ENCODE data around the gene FBXL19.

Gene FBXL19

GRCh38 chr16:30963925-30964511 is 40.6 kb downstream of the FBXL19 start:
- no peak for DNase-seq (ENCODE audit: low read depth in 2 of 3, low spot score in 1 of 3)

DNA sequence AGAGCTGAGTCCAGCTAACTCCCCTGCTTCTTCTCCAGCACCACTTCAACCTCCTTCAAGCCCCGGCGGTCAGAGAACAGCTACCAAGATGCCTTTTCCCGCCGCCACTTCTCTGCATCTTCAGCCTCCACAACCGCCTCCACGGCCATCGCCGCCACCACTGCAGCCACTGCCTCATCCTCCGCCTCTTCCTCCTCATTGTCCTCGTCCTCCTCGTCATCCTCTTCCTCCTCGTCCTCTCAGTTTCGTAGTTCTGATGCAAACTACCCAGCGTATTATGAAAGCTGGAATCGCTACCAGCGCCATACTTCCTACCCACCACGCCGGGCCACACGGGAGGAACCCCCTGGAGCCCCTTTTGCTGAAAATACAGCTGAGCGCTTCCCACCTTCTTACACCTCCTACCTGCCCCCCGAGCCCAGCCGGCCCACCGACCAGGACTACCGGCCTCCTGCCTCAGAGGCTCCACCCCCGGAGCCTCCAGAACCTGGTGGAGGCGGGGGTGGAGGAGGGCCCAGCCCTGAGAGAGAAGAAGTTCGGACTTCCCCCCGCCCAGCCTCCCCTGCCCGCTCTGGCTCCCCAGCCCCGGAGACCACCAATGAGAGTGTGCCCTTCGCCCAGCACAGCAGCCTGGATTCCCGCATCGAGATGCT is 41.3 kb downstream of the FBXL19 start:
- DNase-seq (ENCODE audit: low read depth in 2 of 3, low spot score in 1 of 3), result no peak

DNA sequence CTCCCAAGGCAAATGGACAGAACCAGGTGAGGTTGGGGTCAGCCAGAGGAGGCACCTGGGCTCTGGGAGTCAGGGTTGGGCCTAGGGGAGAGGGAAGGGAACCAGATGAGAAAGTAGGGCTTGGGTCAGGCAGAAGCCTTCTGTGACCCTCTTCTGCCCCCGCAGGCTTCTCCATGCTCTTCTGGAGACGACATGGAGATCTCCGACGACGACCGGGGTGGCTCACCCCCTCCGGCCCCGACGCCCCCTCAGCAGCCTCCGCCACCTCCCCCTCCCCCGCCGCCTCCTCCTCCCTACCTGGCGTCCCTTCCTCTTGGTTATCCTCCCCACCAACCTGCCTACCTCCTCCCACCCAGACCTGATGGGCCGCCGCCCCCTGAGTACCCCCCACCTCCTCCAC is 42.1 kb downstream of the FBXL19 start:
- no peak for DNase-seq (ENCODE audit: low read depth in 2 of 3, low spot score in 1 of 3)

DNA sequence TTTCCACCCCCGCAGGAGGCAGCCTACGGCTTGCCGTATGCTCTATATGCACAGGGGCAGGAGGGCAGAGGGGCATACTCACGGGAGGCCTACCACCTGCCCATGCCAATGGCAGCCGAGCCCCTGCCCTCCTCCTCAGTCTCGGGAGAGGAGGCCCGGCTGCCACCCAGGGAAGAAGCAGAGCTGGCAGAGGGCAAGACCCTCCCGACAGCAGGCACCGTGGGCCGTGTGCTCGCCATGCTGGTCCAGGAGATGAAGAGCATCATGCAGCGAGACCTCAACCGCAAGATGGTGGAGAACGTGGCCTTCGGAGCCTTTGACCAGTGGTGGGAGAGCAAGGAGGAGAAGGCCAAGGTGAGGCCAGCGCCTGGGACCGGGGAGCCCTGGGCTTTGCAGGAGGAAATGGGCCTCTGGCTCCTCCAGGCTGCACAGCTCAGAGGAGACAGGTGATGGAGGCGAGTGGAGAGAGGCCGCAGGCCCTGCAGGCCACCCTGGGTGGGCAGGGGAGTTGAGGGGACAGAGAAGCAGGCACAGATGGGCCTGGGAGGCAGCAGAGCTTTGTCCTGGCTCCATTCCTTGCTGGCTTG is 42.8 kb downstream of the FBXL19 start:
- DNase-seq (ENCODE audit: low read depth in 2 of 3, low spot score in 1 of 3), result no peak

DNA sequence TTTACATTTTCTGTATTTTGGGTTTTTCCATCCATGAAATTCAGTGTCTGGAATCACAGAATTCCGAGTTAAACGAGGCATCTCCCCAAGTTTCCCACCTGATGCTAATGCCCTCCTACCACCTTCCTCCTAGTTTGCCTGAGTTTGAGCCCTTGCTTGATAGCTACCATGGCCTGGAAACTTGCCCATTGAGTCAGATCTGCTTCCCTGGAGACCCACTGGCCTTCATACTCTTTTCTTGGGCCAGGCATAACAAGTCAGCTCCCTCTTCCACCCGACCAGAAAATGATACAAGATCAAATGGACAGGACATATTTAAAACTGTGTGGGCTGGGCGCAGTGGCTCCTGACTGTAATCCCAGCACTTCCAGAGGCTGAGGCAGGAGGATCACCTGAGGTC is 44.4 kb downstream of the FBXL19 start:
- no peak for DNase-seq (ENCODE audit: low read depth in 2 of 3, low spot score in 1 of 3)

GRCh38 chr16:30969246-30969842 is 46.0 kb downstream of the FBXL19 start:
- DNase-seq (ENCODE audit: low read depth in 2 of 3, low spot score in 1 of 3), result no peak

DNA sequence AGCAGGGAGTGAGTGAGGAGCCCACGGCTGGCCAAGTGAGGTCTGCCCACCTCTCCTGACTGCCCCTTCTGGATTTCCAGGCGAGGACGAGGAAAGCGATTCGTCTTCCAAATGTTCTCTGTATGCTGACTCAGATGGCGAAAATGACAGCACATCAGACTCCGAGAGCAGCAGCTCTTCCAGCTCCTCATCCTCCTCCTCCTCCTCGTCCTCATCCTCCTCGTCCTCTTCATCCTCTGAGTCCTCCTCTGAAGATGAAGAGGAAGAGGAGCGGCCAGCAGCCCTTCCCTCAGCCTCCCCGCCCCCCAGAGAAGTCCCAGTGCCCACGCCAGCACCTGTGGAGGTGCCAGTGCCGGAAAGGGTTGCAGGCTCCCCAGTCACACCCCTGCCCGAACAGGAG is 47.9 kb downstream of the FBXL19 start:
- DNase-seq (ENCODE audit: low read depth in 2 of 3, low spot score in 1 of 3), result no peak

GRCh38 chr16:30972872-30973271 is 49.5 kb downstream of the FBXL19 start:
- no peak for DNase-seq (ENCODE audit: low read depth in 2 of 3, low spot score in 1 of 3)

- no peak for DNase-seq (ENCODE audit: low read depth in 2 of 3, low spot score in 1 of 3)
These were observed 51.0 kb downstream of the FBXL19 start for GRCh38 chr16:30974348-30974747.

DNA sequence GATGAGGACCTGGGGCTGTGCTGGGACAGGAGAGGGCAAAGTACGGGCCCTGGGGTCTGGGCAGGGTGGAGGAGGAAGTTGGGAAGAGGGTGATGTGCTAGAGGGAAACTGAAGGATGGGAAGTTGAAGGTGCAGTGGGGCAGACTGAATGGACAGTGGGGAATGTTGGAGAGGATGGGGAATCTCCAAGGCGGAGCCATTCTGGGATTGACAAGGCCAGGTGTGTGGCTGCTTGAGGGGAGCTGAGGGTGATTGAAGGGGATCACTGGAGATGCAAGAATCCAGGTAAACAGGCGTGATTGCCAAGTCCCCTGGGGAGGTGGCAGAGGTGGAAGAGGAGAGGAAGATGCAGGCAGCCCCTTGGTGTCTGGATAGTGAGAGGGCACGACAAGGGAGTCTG is 53.1 kb downstream of the FBXL19 start:
- no peak for DNase-seq (ENCODE audit: low read depth in 2 of 3, low spot score in 1 of 3)

DNA sequence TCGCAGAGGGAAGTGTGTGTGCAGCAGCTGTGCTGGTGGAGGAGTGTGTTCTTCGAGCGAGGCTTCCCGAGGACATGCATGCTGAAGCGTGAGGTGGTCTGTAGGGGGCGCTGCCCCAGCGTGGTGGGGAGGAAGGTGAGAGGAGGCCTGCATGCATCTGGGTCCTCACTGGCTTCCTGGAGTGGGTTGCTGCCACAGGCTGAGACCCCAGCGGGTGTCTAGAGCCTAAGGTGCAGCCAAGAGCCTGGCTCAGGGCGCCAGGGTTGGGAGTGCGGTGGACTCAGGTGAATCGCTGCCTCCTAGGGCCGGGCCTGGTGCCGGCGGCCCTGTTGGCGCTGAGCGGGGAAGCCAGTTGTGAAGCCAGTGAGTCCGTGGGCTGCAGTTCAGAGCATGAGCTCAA is 54.1 kb downstream of the FBXL19 start:
- DNase-seq (ENCODE audit: low read depth in 2 of 3, low spot score in 1 of 3), result no peak

GRCh38 chr16:30979170-30980022 is 56.0 kb downstream of the FBXL19 start:
- no peak for DNase-seq (ENCODE audit: low read depth in 2 of 3, low spot score in 1 of 3)

DNA sequence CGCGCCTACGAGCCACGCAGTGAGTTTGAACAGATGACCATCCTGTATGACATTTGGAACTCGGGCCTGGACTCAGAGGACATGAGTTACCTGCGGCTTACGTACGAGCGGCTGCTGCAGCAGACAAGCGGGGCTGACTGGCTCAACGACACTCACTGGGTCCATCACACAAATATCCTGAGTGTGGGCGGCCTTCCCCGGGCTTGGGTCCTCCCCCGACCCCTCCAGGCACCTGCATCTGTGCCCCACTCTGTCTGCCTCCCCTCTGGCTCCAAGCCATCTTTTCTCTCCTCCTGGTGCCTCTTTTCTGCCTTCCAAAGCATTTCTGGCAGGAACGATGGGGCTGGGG is 56.6 kb downstream of the FBXL19 start:
- no peak for DNase-seq (ENCODE audit: low read depth in 2 of 3, low spot score in 1 of 3)

DNA sequence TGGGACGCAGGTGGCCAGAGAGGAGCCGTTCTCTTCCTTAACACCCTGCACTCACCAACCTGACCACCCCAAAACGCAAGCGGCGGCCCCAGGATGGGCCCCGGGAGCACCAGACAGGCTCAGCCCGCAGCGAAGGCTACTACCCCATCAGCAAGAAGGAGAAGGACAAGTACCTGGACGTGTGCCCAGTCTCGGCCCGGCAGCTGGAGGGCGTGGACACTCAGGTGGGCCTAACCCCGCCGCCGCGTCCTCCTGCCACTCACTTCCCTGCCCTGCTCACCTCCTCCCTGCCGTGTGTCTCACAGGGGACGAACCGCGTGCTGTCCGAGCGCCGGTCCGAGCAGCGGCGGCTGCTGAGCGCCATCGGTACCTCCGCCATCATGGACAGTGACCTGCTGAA is 57.1 kb downstream of the FBXL19 start:
- DNase-seq (ENCODE audit: low read depth in 2 of 3, low spot score in 1 of 3), result no peak

GRCh38 chr16:30980959-30981358 is 57.6 kb downstream of the FBXL19 start:
- no peak for DNase-seq (ENCODE audit: low read depth in 2 of 3, low spot score in 1 of 3)

GRCh38 chr16:30982548-30983288 is 59.3 kb downstream of the FBXL19 start:
- no peak for DNase-seq (ENCODE audit: low read depth in 2 of 3, low spot score in 1 of 3)

DNA sequence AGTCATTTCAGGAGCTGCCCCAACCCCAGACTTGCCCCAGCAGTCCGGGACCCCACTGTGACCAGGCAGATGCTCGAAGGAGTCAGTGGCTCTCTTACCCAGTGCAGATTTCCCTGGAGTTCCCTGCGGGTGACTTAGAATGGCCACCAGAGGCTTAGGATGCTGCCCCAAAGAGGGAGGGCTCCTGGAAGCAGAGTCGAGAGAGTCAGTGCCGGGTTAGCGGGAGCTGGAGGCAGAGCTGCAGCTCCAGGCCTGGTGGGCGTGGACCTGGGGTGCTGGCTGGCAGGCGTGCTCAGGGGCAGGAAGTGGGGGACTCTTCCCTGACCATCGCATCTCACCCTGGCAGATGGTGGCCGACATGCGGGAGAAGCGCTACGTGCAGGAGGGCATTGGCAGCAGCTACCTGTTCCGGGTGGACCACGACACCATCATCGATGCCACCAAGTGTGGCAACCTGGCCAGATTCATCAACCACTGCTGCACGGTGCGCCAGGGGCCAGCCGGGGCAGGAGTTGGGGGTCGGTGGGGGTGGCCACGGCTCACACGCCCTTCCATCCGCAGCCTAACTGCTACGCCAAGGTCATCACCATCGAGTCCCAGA is 60.0 kb downstream of the FBXL19 start:
- no peak for DNase-seq (ENCODE audit: low read depth in 2 of 3, low spot score in 1 of 3)

GRCh38 chr16:30983898-30984610 is 60.7 kb downstream of the FBXL19 start:
- no peak for DNase-seq (ENCODE audit: low read depth in 2 of 3, low spot score in 1 of 3)

DNA sequence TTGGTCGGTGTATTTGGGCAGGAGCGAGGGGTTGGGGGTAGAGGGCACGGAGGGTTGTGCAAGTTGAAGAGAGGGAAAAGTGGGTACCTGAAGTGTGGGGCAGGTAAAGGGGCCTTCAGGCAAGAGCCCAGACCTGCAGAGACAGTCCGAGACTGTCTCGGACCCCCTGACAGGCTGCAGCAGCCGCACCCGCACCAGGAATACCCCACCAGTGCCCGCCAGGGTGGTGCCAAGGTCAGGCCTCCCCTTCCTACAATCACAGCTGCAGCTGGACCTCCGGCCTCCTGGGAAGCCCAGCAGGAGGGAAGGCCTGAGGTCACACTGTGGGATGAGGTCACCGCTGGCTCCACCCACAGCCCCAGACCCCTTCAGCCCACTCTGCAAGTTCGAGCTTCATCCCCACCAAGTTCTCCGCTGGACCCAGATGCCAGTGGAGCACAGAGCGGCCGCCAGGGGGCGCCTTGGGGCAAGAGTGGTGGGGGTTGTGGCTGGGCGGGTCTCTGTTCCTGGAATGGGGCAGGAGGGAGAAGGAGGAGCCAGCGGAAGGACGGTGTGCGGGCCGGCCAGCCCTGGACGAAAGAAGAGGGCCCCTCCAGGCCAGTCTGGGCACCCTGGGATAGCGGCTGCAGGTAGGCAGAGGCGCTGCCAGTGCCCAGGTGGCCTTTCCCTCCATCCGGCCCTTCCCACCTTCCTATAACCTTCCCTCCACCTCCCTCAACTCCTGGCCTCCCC is 61.5 kb downstream of the FBXL19 start, which contains the start of gene HSD3B7:
TSS of gene HSD3B7 (plus strand) at position 539 of the 732 bp plus-strand sequence. CDS start 452 bp downstream, outside the sequence.
- DNase-seq (ENCODE audit: low read depth in 2 of 3, low spot score in 1 of 3), result peak; percentile 66 to 85 (median 78)

All from stimulated activated CD4-positive, alpha-beta T cell treated with anti-CD3 and anti-CD28 coated beads, Interleukin-12 subunit alpha, Interleukin-12 subunit beta, amount 100 ng/mL, for 48 hours (primary cell).